Esophagus muscularis mucosa (tissue), 4 donors: ENCODE measurements around the gene CCT6A. TPM values are rescaled to one million over a fixed set of nuclear protein-coding genes. Genes with fewer than 3 reads are reported as not detected.
"Not testable (repeated sequence)": the region's sequence is repeated elsewhere in the genome, so short reads cannot be mapped to it uniquely, and the experiment has no call there.

Experiments used
- DNase-seq: peaks from one replicate; pipeline ENCODE4 v3.0.0-alpha.2; 2017; ENCODE audit errors: extremely low spot score
- H3K27ac ChIP-seq, 4 donors: fragments of 200-600 bp; sonication (generic); replicated peaks in 1 of 4; 1 replicate in 3 of 4; 2 replicates in 1 of 4; pipeline ENCODE4 v1.5.1; 2016 to 2019; ENCODE audit warnings: mild to moderate bottlenecking in 1 of 4
- H3K27me3 ChIP-seq, 4 donors: fragments of 200-600 bp; sonication (generic); one replicate each; pipeline versions ENCODE4 v1.5.1 to v1.6.0; 2016 to 2019
- H3K36me3 ChIP-seq, 4 donors: fragments of 200-600 bp; sonication (generic); one replicate each; pipeline ENCODE4 v1.5.1; 2016 to 2019
- H3K4me1 ChIP-seq, 4 donors: fragments of 200-600 bp; sonication (generic); one replicate each; pipeline ENCODE4 v1.5.1; 2016 to 2019
- H3K4me3 ChIP-seq, 4 donors: fragments of 200-600 bp; sonication (generic); 1 replicate in 2 of 4; 2 replicates in 2 of 4; pipeline ENCODE4 v1.5.1; 2016 to 2019; ENCODE audit warnings: mild to moderate bottlenecking in 4 of 4, moderate library complexity in 1 of 4
- H3K9me3 ChIP-seq, 4 donors: fragments of 200-600 bp; sonication (generic); 1 replicate in 3 of 4; 2 replicates in 1 of 4; pipeline ENCODE4 v1.5.1; 2016 to 2019
- CTCF ChIP-seq, 3 experiments: fragments of 200-600 bp in 2 of 3; fragments of 450-650 bp in 1 of 3; sonication (generic) in 2 of 3; IDR thresholded peaks; one replicate each; pipeline ENCODE4 v1.5.1; 2017 to 2019; ENCODE audit warnings: antibody characterized with exemption in 3 of 3, mild to moderate bottlenecking in 2 of 3, moderate library complexity in 1 of 3
- EP300 ChIP-seq: sonication (generic); formaldehyde crosslinking; IDR thresholded peaks from one replicate; pipeline ENCODE4 v1.6.1; 2017; ENCODE audit warnings: antibody characterized with exemption
- POLR2A ChIP-seq: fragments of 450-650 bp; IDR thresholded peaks from one replicate; pipeline ENCODE4 v1.6.1; 2017; ENCODE audit warnings: antibody characterized with exemption, moderate library complexity, mild to moderate bottlenecking, low read depth
- POLR2AphosphoS5 ChIP-seq, 2 donors: sonication (generic); formaldehyde crosslinking; IDR thresholded peaks; one replicate each; pipeline ENCODE4 v1.6.1; 2017; ENCODE audit warnings: antibody characterized with exemption in 2 of 2
- WGBS: methylation state at CpG from one replicate; pipeline ENCODE4 v1.1.5; 2018; 5-methylcytosine and 5-hydroxymethylcytosine counted together
- intact Hi-C: fragments of 100-400 bp; cut with DNase I; formaldehyde crosslinking; loops from one replicate; pipeline ENCODE4 v1.15.1; 2023
- total RNA-seq, 4 donors: library from RNA; depleted of rRNA; stranded (reverse); fragments of >200 nt; gene quantifications; one replicate each; pipeline versions ENCODE4 v1.1.0 to v1.2.1, GENCODE V29; 2016

The CCT6A gene
- total RNA-seq, 4 donors from 2014 or later, result 86.6 to 104 (median 87.9) TPM

- WGBS, result 89% methylated on average over 3 of the region's 3 CpGs
- Histone ChIP-seq H3K36me3 (peaks cover 52 to 62% (median 58%) of the 10 kb centered on the region in 4 donors), H3K9me3 (no peaks in the 10 kb centered on the region), H3K4me3 (no peak overlapping the region), H3K27me3 (no peaks in the 10 kb centered on the region), H3K27ac (no peak overlapping the region), H3K4me1 (peaks cover 6 to 18% (median 12%) of the 10 kb centered on the region in 4 donors)
- intact Hi-C loops, result no loop called here
- no peak for DNase-seq
- no peak for TF ChIP-seq CTCF (IDR thresholded peaks at IDR 0.05)
- TF ChIP-seq POLR2A, result no peak
- TF ChIP-seq EP300, result no peak
- no peak for TF ChIP-seq POLR2AphosphoS5 (IDR thresholded peaks at IDR 0.05)
Measured at GRCh38 chr7:56099653-56100052, 48.1 kb downstream of the CCT6A start.

- not testable (repeated sequence) for DNase-seq
Measured at GRCh38 chr7:56104138-56104537, 52.6 kb downstream of the CCT6A start.

GRCh38 chr7:56105508-56105907 lies 53.9 kb downstream of the CCT6A start:
- peaks cover 38 to 41% (median 39%) of the 10 kb centered on the region in 4 donors for H3K36me3 ChIP-seq
- TF ChIP-seq EP300 (no peak), POLR2AphosphoS5 (IDR thresholded peaks at IDR 0.05) (no peak), POLR2A (no peak), CTCF (IDR thresholded peaks at IDR 0.05) (no peak)
- DNase-seq, result no peak
- H3K27me3 ChIP-seq, result no peaks in the 10 kb centered on the region
- 21% methylated on average over 6 of the region's 6 CpGs for WGBS
- peaks cover 11 to 29% (median 23%) of the 10 kb centered on the region in 4 donors for H3K4me1 ChIP-seq
- H3K4me3 ChIP-seq, result peak overlapping the region; percentile 76 to 92 (median 83)
- no peaks in the 10 kb centered on the region for H3K9me3 ChIP-seq
- H3K27ac ChIP-seq, result peak overlapping the region; percentile 86 to 93 (median 92)
- intact Hi-C loops, result no loop called here

More at GRCh38 chr7:56104138-56104537, 52.6 kb downstream of the CCT6A start:
- H3K9me3 ChIP-seq, H3K27me3 ChIP-seq, H3K4me3 ChIP-seq, H3K27ac ChIP-seq, intact Hi-C loops: not testable (repeated sequence)
- 89% methylated on average over 9 of the region's 9 CpGs for WGBS
- Histone ChIP-seq H3K36me3 (peaks cover 51 to 54% (median 53%) of the 10 kb centered on the region in 4 donors), H3K4me1 (peaks cover 11 to 29% (median 23%) of the 10 kb centered on the region in 4 donors)

- H3K9me3 ChIP-seq, result no peaks in the 10 kb centered on the region
- DNase-seq, result peak; percentile 99
- H3K4me1 ChIP-seq, result peaks cover 11 to 29% (median 23%) of the 10 kb centered on the region in 4 donors
- peak within 1 kb of the TSS; percentile 86 to 93 (median 92) for H3K27ac ChIP-seq
- TF ChIP-seq CTCF (IDR thresholded peaks at IDR 0.05) (no peak), EP300 (no peak), POLR2A (peak; percentile 77), POLR2AphosphoS5 (IDR thresholded peaks at IDR 0.05) (peak; percentile 91 to 97)
- peaks cover 29 to 32% (median 31%) of the 10 kb centered on the region in 4 donors for H3K36me3 ChIP-seq
- intact Hi-C loops, result no loop called here
- H3K27me3 ChIP-seq, result peaks cover 0 to 5% (median 0%) of the 10 kb centered on the region in 4 donors
- WGBS, result 4% methylated on average over 42 of the region's 57 CpGs
- H3K4me3 ChIP-seq, result peak within 1 kb of the TSS; percentile 76 to 92 (median 83)
Measured at GRCh38 chr7:56106108-56107073, 54.8 kb downstream of the CCT6A start, which contains the start of gene CHCHD2. Gene CHCHD2 (minus strand): TSS chr7:56106476. CDS start chr7:56106413, 63 bp downstream.

GRCh38 chr7:56107954-56108258 lies 56.3 kb downstream of the CCT6A start:
- TF ChIP-seq CTCF (IDR thresholded peaks at IDR 0.05) (no peak), POLR2A (no peak), EP300 (no peak)
- Histone ChIP-seq H3K27ac (no peak overlapping the region), H3K36me3 (peaks cover 14 to 17% (median 15%) of the 10 kb centered on the region in 4 donors), H3K27me3 (peaks cover 0 to 10% (median 0%) of the 10 kb centered on the region in 4 donors), H3K4me1 (peaks cover 11 to 29% (median 23%) of the 10 kb centered on the region in 4 donors), H3K9me3 (no peaks in the 10 kb centered on the region), H3K4me3 (no peak overlapping the region)
- no peak for DNase-seq
- WGBS, result 96% methylated on average over 1 of the region's 1 CpG
- intact Hi-C loops, result no loop called here
